NOMO-1 (cell line): Measurements from ENCODE around the gene AP4M1.
"Not testable (repeated sequence)": the region's sequence is repeated elsewhere in the genome, so short reads cannot be mapped to it uniquely, and the experiment has no call there.

Experiments used
- DNase-seq, 2 experiments: peaks; one replicate each; lab custom pipeline; 2025; ENCODE audit not compliant: unreplicated experiment in 2 of 2; lab: John Stamatoyannopoulos, UW

The AP4M1 gene

GRCh38 chr7:100128637-100128963 lies 27.2 kb downstream of the AP4M1 start:
- DNase-seq, result no peak

GRCh38 chr7:100130220-100130607 lies 28.8 kb downstream of the AP4M1 start:
- not testable (repeated sequence) for DNase-seq

GRCh38 chr7:100130608-100131453 lies 29.4 kb downstream of the AP4M1 start:
- DNase-seq, result peak; percentile 74 to 77

- DNase-seq, result no peak
These were observed 30.7 kb downstream of the AP4M1 start for GRCh38 chr7:100132126-100132525.

GRCh38 chr7:100132697-100133151 lies 31.3 kb downstream of the AP4M1 start:
- peak; percentile 65 to 75 for DNase-seq

GRCh38 chr7:100137851-100138760 lies 36.7 kb downstream of the AP4M1 start:
- no peak for DNase-seq

- peak; percentile 90 to 91 for DNase-seq
These were observed 40.1 kb downstream of the AP4M1 start for GRCh38 chr7:100141555-100141949.

GRCh38 chr7:100142461-100142860 lies 41.0 kb downstream of the AP4M1 start:
- DNase-seq, result no peak

- peak in 1 of 2 experiments; percentile 37 for DNase-seq
These were observed 44.9 kb downstream of the AP4M1 start for GRCh38 chr7:100146350-100146749.

GRCh38 chr7:100147278-100147677 lies 45.8 kb downstream of the AP4M1 start:
- no peak for DNase-seq

- DNase-seq, result no peak
These were observed 46.7 kb downstream of the AP4M1 start for GRCh38 chr7:100148225-100148558.

GRCh38 chr7:100148559-100149328 lies 47.3 kb downstream of the AP4M1 start, which contains the start of gene LAMTOR4:
Gene LAMTOR4 (plus strand): TSS chr7:100148918. CDS start chr7:100148973, 55 bp downstream.
- peak; percentile 100 for DNase-seq

GRCh38 chr7:100152404-100152803 lies 51.0 kb downstream of the AP4M1 start:
- DNase-seq, result peak; percentile 88 to 97

- no peak for DNase-seq
These were observed 51.7 kb downstream of the AP4M1 start for GRCh38 chr7:100152937-100153666.

GRCh38 chr7:100153708-100154535 lies 52.5 kb downstream of the AP4M1 start:
- DNase-seq, result no peak

GRCh38 chr7:100154651-100155491 lies 53.4 kb downstream of the AP4M1 start:
- DNase-seq, result no peak

- no peak for DNase-seq
These were observed 54.3 kb downstream of the AP4M1 start for GRCh38 chr7:100155553-100156317.
